WI38 (cell line): ENCODE data around the gene RAB3IL1.
"Not testable (repeated sequence)": the region's sequence is repeated elsewhere in the genome, so short reads cannot be mapped to it uniquely, and the experiment has no call there.

Experiments
- H3K4me3 ChIP-seq: 2 replicates; pipeline ENCODE4 v1.5.1; 2011; ENCODE audit warnings: low read depth, mild to moderate bottlenecking, control low read depth, low read length
- CTCF ChIP-seq: IDR thresholded peaks from 2 replicates; pipeline ENCODE4 v1.5.1; 2012; ENCODE audit warnings: low read depth, mild to moderate bottlenecking, control low read depth, low read length

Gene RAB3IL1

GRCh38 chr11:61887839-61888494, 29.4 kb downstream of the RAB3IL1 start:
- H3K4me3 ChIP-seq = no peak overlapping the region
- TF ChIP-seq CTCF = no peak

- TF ChIP-seq CTCF = no peak
- no peak overlapping the region for H3K4me3 ChIP-seq
These were observed 30.7 kb downstream of the RAB3IL1 start for GRCh38 chr11:61886643-61887042.

- TF ChIP-seq CTCF = no peak
- H3K4me3 ChIP-seq = no peak overlapping the region
These were observed 31.4 kb downstream of the RAB3IL1 start for GRCh38 chr11:61885784-61886580.

GRCh38 chr11:61885166-61885778, 32.1 kb downstream of the RAB3IL1 start:
- no peak overlapping the region for H3K4me3 ChIP-seq
- TF ChIP-seq CTCF = no peak

GRCh38 chr11:61883947-61884346, 33.4 kb downstream of the RAB3IL1 start:
- no peak overlapping the region for H3K4me3 ChIP-seq
- no peak for TF ChIP-seq CTCF

GRCh38 chr11:61883327-61883726, 34.0 kb downstream of the RAB3IL1 start:
- no peak for TF ChIP-seq CTCF
- no peak overlapping the region for H3K4me3 ChIP-seq

- TF ChIP-seq CTCF = no peak
- no peak overlapping the region for H3K4me3 ChIP-seq
These were observed 34.5 kb downstream of the RAB3IL1 start for GRCh38 chr11:61882879-61883278.

GRCh38 chr11:61882267-61882666, 35.1 kb downstream of the RAB3IL1 start:
- H3K4me3 ChIP-seq = not testable (repeated sequence)
